GM19438 (cell line): Measurements from ENCODE around the gene S100A7.
"Not testable (repeated sequence)": the region's sequence is repeated elsewhere in the genome, so short reads cannot be mapped to it uniquely, and the experiment has no call there.

Source experiments
- ATAC-seq: cut with Tn5 transposase; IDR thresholded peaks from one replicate; pipeline ENCODE4 v1.9.1; 2021; ENCODE audit warnings: low read depth; ENCODE audit not compliant: unreplicated experiment

The S100A7 gene

DNA sequence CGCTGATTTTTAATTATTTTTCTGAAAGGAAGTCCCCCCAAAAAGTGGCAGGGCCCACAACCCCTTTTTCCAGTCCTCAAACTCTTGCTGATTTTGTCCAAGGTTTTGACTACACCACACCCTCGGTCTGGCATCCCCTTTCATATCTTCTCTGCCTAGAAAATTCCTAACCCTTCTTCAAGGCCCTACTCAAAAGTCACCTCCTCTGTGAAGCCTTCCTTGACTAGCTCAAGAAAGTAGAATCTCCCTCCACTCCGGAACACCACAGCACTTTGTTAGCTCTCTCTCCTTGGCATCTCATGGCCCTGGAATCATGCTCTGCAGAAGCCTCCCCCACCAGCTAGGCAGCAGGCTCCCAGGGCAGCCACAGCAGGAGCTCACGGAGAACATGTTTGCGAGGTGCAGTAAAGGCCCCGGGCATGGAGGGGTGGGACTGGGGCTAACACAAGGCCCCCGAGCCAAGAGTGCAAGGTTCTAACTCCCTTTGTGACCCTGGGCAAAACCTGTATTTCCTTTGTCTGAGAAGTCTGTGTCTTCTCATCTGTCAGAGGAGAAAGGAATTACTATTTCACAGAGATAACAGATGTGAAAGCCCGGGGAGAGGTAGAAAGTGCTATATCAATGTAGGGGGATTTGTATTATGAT is 17.7 kb upstream of the S100A7 start:
- no peak for ATAC-seq

DNA sequence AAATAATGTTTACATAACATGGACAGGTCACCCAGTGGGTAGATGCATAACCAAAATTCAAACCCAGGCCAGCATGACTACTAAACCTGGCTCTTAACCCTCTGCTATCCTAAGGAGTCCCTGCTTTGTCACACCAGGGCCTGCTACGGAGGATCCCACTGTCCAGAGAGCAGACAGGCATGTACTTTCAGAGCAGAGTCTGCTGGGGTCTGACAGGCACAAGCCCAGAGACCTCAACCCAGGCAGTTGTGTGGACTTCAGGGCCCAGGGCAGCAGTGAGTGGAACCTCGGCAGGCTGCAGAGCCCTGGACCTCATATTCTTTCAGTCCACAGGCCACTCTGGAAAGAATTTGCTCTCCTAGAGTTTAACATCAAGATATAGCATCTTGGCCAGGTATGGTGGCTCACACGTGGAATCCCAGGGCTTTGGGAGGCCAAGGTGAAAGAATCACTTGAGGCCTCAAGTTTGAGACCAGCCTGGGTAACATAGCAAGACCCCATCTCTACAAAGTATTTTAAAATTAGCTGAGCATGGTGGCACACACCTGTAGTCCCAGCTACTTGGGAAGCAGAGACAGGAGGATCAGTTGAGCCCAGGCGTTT is 16.1 kb upstream of the S100A7 start:
- ATAC-seq = no peak

GRCh38 chr1:153475282-153475681 is 14.8 kb upstream of the S100A7 start:
- ATAC-seq = no peak

- ATAC-seq = no peak
Measured at GRCh38 chr1:153474347-153474746, 13.9 kb upstream of the S100A7 start.

DNA sequence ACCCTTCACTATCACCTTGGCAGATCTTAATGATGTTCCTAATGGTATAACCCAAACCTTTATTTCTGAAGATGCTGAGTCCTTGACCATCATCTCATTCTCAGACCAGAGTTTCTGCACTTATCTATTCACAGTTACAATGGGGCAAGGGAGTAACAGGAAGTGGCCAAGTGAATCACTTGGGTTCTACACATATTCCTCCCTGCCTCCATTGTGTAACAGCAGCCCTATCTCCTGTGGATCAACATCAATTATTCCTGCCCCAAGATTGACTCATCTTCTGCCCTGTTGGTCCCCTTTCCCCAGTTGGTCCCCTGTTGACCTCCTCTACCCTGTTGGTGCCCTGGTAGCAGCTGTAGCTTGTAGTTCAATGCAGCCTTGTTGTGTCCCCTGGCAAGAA is 10.3 kb upstream of the S100A7 start:
- no peak for ATAC-seq

GRCh38 chr1:153466908-153467307 is 6.5 kb upstream of the S100A7 start:
- ATAC-seq = no peak

GRCh38 chr1:153465811-153466636 is 5.6 kb upstream of the S100A7 start:
- ATAC-seq = no peak

GRCh38 chr1:153462741-153463140 is 2.3 kb upstream of the S100A7 start:
- not testable (repeated sequence) for ATAC-seq

DNA sequence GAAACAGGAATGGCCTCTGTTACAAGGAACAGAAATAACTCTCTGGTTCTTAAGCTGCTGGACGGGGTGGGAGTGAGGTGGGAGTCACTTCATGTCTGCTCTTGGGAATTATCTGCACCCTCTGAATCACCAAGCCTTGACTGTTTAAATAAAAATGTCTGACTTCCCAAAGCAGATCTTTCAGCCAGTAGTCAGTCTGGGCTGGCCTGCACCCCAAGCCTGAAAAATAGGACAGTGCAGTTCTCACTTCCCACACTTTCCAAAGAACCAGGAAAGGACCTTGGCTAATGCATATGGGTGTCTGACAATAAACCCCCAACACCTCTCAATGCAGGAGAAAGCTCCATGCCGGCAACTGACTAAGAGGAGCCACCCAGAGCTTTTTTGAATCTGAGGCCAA is 796 bp downstream of the S100A7 start:
- no peak for ATAC-seq

- no peak for ATAC-seq
Measured at GRCh38 chr1:153456396-153456795, 4.1 kb downstream of the S100A7 start.

- ATAC-seq = not testable (repeated sequence)
Measured at GRCh38 chr1:153448851-153449250, 11.6 kb downstream of the S100A7 start.

GRCh38 chr1:153447498-153448170 is 12.8 kb downstream of the S100A7 start:
- ATAC-seq = no peak

GRCh38 chr1:153444078-153444477 is 16.4 kb downstream of the S100A7 start:
- ATAC-seq = no peak

DNA sequence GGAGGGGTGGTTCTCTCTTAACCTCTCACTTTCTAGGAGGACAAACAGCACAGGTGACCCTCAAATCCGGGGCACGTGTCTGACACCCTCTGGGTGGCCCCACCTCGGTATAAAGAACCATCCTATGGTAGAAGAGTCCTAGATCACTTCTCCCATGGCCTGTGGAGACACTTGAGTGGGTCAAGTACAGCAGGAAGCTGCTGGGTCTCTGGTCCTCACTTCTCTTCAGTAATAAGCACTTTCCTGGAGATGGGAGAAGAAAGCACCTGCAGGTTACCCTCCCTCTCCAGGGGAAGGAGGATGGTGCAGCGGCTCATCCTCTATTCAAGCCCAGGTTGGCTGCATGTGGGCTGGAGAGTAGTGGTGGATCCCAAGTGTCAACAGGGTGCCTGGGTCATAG is 17.0 kb downstream of the S100A7 start:
- ATAC-seq = no peak

DNA sequence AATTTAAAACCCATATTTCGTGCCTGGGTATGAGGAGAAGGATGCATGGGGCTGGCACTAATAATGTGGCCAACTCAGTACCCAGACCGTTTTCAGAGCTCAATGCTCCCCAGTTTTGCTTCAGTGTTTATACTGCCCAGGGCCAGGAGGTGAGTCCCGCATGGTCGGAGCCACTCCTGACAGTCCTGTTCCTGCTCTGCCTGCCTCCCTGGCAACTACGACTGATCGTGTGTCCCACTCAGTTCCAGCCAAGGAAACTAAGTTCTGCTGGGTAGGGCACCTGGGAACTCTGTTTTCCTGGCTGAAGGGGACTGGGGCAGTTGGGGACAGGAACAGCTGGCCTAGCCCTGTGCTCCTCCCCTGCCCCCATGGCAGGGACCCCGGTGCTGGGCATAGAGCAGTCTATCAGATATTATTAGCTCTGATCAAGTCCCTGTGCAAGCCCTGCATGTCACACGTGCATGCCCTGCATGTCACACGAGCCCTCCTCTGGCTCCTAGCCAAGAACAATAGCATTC is 19.2 kb downstream of the S100A7 start:
- ATAC-seq = no peak

GRCh38 chr1:153439273-153439672 is 21.2 kb downstream of the S100A7 start:
- no peak for ATAC-seq

DNA sequence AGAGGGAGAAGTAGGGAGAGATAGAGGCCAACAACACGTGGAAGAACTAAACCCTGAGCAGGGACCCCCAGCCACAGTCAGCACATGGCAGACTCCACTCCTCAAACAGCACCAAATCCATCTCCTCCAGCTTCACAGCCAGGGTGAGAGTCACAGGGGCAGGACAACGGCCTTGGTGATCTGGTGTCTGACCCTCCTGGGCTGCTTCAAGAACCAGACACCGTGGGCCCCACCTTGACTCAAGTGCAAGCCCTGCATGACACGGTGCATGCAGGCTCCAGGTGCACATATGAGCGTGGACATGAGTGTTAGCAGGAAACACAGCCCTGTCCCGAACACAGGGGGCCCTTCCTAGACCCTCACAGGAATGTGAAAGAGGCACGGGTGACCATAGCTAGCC is 21.9 kb downstream of the S100A7 start:
- ATAC-seq = no peak

DNA sequence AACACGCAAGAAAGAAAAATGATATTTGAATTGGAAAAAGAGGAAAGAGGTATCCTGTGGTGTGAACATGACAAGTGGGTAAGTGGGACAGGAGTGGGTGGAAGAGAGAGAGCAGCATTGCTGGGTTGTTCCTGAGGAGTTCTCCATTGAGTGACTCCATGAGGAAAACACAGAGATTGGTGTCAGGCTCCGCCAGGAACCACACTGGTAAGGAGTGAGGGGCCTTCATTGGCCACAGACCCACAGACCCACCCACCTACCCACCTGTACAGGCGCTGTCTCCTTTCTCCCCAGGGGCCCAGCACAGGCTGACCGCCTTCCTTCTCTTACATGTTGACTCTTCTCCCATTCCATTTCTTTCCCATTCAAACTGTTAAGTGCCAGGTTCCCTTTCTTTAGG is 23.2 kb downstream of the S100A7 start:
- no peak for ATAC-seq

DNA sequence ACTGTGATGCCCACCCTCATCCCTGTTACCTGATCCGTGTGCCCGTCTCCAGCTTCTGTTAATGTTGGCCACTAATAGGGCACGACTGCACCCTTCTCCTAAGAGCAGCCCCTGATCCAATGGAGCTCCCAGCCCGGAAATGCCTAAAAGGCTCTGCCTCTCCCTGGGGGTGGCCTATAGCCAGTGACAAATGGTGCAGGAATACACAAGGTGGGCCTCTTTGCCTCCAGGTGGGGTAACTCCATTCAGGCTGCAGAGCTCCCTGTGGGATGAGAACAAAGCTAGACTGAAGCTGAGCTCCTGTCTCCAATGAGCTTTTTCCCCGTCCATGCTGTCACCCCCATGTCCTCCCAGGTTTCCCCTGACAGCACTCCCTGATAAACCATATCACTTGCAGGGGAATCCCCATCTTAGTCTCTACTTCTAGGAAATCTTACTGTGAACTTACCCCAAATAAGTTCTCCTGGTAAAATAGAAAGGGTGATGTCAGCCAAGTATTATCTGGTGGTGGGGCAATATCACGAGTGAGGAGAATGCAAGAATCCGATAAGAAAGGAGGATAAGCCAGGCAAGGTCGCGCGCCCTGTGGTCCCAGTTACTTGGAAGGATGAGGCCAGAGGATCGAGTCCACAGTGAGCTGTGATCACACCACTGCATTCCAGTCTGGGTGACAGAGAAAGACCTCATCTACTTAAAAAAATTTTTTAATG is 25.6 kb downstream of the S100A7 start:
- ATAC-seq = no peak
